Activated CD8-positive, alpha-beta memory T cell treated with anti-CD3 and anti-CD28 coated beads, Interleukin-2, amount 50 U/mL, for 1 hour (primary cell): Measurements from ENCODE around the gene NBEAL2.
"Not testable (repeated sequence)": the region's sequence is repeated elsewhere in the genome, so short reads cannot be mapped to it uniquely, and the experiment has no call there.

ENCODE experiments used
- DNase-seq: peaks from one replicate; pipeline ENCODE4 v3.0.0-alpha.2; 2020; ENCODE audit errors: extremely low read depth

NBEAL2 gene

DNA sequence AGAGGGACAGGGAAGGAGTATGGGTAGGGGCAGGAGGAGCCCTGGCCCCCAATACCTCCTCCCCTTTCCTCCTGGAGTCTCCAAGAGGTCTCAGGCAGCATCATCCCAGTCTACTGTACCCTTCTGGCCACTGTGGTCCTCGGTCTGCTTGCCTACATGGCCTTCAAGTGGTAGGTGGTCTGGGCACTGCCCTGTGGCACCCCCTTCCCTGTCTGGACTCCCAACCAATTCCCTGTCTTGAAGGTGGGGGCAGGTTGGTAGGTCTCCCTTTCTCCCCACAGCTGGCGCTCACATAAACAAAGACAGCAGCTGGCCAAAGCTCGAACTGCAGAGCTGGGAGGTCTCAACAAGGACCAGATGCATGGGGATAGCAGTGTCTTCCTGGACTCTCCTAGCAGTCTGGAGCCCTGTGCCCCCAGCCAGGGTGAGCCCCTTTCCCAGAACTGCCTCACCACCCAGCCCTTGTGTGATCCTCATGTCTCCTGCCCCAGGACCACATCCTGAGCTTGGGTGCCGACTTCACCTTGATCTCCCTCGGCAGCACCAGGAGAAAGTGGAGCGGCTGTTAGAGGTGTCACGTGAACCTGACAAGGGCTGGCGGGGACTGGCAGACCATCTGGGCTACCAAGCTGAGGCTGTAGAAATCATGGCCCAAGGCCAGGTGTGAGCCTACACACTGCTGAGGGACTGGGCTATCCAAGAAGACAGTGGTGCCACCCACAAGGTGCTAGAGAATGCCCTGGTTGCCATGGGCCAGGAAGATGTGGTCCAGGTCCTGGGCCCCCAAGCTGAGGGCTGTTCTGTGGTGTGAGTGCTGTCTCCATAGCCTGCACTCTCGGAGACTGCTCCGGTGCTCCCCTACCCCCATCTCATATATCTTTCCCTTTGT lies 33.1 kb downstream of the NBEAL2 start:
- no peak for DNase-seq

DNA sequence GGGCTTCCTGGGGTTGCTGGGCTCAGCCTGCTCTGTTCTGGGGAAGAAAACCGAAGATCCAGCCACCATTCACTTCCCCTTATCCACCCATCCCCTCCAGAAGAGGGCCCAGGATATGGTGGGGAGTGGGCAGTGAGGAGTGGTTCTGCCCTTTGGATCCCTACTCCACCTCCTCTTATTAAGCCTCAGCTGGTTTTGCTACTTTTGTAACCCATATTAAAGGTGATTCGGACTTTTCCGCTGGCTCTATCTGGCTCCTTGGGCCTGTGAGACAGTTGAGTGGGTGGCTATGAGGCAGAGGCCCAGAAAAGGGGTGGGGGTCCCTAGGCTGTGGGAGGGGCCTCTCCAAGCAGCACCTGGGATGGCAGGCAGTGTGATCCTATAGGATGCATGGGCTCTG lies 33.8 kb downstream of the NBEAL2 start:
- DNase-seq = no peak

DNA sequence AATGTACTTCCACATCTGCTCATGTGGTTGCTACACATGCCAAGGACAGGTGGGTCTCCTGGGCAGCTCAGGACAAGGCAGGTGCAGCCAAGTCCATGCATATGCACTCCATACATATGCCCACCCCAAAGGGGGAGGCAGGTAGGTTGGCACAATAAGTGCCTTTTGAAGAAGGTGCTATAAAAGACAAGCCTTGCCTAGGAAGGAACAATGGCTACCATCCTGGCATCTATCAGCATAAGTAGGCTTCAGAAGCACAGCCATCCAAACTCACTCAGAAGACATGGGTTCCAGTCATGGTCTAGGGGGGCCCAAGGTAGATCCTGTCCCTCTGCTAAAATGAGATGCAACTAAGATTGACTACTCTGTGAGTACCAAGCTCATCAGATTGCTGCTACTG lies 34.6 kb downstream of the NBEAL2 start:
- no peak for DNase-seq

- DNase-seq = no peak
These were observed 35.7 kb downstream of the NBEAL2 start for GRCh38 chr3:47015151-47015550.

DNA sequence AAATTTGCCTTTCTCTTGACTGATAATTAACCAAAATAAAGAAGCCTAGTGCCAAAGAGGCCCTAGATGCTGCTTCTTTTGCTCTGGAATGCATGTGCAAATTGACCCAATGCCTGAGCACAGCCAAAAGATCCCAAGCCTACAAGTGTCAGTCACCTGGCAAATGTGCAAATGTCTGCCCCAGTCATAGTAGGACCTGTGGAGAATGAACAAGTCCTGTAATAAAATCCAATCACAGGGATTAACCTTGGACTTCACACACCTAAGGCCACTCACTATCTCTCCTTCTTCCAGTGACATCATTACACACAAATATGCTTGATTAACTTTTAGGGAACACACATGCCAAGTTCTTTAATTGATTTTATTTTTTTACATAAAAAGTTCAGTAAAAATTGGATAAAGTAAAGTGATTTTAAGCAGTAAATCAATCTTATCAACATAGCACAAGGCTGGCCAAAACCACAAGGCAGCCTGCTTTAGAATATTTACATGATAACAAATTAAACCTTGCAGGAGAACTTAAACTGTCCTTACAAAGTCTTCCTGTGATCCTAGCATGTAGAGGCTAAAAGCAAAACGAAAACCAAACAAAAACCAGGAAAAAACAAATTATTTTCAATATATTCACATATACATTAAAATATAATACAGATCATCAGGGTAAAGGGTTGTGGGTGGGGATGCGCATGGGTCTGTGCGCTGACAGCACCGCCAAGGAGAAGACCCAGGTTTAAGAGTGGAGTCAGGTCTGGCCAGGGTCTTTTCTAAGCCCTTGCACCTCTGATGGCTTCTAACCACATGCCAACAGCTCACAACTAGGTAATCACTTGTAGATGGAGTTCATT lies 36.8 kb downstream of the NBEAL2 start:
- DNase-seq = no peak

- no peak for DNase-seq
These were observed 37.5 kb downstream of the NBEAL2 start for GRCh38 chr3:47016934-47017435.

DNA sequence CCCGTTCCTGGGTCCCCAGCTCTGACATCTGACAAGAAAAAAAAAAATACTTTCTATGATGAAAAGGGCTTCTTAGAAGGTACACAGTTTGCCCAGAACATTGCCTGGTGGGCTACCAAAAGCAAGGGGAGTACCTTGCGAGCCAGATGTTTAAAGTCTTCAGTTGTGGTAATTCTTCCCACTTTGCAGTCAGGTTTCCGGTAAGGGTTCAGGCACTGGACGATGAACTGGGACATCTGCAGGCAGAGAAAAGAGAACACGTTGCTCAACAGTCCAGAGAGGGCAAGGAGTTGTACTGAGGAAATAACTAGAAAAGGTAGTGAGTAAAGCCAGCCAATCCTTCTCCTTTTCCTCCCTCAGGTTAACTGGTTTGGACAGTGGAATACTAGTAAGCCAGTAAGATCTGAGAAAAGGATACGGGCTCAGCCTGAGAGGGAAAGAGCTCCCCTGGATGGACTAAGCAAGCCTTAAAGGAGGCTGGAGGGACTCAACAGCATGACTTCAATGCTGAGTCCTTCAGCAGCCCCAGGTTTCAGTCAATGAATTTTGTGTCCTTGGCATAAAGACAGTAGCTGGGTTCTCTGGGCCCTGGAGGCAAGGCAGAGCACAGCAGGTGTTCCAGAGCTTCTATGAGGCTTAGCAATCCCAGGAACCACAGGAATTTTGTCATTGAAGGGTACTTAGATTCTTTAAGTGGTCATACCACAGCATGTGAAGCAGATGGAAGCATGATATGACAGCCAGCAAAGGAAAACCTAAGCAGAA lies 38.2 kb downstream of the NBEAL2 start:
- no peak for DNase-seq

DNA sequence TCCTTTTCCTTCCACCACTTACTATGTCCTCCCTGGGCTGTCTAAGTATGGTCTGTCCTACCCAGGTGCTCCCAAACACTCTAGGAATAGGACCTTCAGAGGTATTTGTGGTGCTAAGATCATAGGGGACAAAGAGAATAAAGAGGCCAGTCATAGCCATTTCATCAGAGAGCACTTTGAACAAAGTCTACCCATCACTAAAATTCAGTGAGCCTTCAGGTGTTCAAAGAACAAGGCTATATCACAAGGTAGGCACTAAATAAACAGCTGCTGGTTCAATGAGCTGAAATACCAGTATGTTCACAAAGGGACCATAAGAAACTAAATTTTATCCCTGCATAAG lies 38.8 kb downstream of the NBEAL2 start:
- DNase-seq = no peak

- no peak for DNase-seq
These were observed 39.7 kb downstream of the NBEAL2 start for GRCh38 chr3:47019201-47019600.

- no peak for DNase-seq
These were observed 40.8 kb downstream of the NBEAL2 start for GRCh38 chr3:47020311-47020710.

DNA sequence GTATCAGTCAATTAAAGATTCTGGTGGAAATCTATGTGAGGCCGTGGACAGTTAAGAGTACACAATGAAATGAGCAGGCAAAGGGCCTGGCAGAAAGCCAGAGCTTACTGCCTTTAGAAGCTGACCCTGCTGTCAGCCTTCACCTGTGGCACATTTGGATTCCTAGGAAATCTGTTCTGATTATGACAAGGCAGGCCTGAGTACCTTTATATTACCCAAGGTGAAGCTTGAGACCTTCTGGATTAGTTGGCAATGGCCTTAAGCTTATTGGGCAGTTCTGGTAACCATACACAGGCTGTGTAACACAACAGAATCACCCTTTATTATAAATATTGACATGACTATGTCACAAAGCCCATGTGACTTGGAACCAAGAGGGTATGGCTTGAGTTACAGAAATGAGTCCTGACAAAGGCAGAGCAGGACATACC lies 43.2 kb downstream of the NBEAL2 start:
- DNase-seq = no peak

- no peak for DNase-seq
These were observed 45.5 kb downstream of the NBEAL2 start for GRCh38 chr3:47024932-47025331.

GRCh38 chr3:47026432-47026831 lies 47.0 kb downstream of the NBEAL2 start:
- not testable (repeated sequence) for DNase-seq

- DNase-seq = no peak
These were observed 48.7 kb downstream of the NBEAL2 start for GRCh38 chr3:47028146-47028545.

DNA sequence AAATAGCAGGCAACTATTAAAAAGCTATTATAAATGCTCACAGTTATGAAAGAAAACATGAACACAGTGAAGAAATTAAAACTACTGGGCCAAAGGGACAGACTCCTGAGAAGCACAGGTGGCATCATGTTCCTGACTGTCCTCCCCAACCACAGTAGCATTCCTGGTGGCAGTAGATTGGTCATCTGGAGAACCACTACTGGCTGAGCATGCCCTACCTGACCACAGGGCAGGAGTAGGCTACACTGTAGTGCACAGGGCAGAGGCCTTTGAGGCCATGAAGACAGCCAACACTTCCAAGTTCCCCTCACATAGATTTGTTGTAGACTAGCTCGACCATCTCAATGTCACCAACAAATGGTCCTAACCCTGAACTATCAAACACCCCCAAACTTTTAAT lies 49.2 kb downstream of the NBEAL2 start:
- no peak for DNase-seq

- DNase-seq = not testable (repeated sequence)
These were observed 51.6 kb downstream of the NBEAL2 start for GRCh38 chr3:47031041-47031440.

DNA sequence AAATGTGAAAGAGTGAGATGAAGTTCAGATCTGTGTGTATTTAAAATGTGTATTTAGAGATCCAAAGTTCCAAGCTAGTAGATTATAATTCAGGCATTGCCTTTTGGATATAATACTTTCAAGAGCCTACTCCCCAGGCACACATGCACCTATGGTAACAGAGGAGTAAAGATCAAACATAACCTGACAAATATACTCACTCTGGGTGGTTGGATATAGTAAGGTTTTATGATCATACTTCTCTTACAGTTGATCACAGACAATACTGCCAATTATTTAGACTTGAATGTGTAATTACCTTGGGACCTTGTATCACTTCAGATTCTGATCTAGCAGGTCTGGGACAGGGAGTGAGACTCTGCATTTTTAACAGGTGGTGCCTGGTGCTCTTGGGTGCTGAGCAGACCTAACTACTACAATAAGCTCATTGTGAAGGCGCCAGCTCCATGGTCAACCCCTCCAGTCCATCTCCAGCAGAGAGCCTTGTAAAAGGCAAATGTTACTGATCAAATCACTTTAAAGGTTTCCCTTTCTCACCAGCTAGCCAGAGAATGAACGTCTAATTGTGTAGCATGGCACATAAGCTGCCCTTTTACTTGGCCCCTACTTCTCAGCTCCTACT lies 55.5 kb downstream of the NBEAL2 start:
- no peak for DNase-seq

DNA sequence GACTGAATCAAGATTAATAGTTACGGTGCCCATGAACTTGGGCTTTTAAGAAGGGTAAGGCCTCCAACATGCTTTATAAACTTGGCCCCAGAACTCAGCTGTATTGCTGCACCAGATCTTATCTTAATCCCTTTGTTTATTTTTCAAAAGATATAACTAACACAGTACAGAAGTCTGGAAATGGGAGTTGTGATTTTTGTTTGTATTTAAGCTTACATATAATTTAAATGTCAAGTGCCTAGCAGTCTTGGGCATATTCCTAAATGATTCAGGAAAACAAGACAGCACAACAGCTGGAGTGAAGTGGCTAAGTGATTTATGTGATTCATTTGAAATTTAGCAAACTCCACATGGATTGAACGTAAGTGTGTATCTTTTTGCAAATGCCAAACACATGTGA lies 56.2 kb downstream of the NBEAL2 start:
- no peak for DNase-seq

GRCh38 chr3:47036145-47036544 lies 56.7 kb downstream of the NBEAL2 start:
- no peak for DNase-seq

- DNase-seq = not testable (repeated sequence)
These were observed 57.8 kb downstream of the NBEAL2 start for GRCh38 chr3:47037302-47037701.

GRCh38 chr3:47041114-47041513 lies 61.6 kb downstream of the NBEAL2 start:
- no peak for DNase-seq
